ENCODE results near the gene AMBRA1. TPM values are rescaled to one million over a fixed set of nuclear protein-coding genes. Genes with fewer than 3 reads are reported as not detected.

AMBRA1 gene
- total and polyA plus RNA-seq, 2 donors (not counting 3 experiments of a cell fraction or from before 2014, with no cell fraction given) = 18.4 to 32.4 TPM

DNA sequence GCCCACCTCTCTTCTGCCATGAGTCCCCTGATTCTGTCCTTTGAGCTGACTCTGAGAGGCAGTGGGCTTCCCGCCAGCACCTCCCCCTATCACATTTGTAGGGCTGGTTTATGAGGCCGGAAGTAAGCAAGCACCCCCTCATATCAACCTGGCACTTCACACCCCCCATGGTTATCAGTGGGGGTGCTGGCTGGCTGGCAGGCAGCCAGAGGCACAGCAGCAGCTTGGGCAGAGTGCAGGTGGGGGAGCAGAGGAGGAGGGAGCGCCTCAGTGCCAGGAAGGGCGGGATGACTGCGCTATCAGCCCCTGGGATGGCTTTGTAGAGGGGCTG lies 179.4 kb downstream of the AMBRA1 start:
- dilution Hi-C loops (cut with MboI; ENCODE audit: extremely low pct_ligation_motif_present, low sequenced_read_pairs) = no loop called here
- no peaks in the 10 kb centered on the region for H3K27me3 ChIP-seq (ENCODE audit: control insufficient read depth in 2 of 2, insufficient read depth in 2 of 2, low read length in 2 of 2)
- H3K4me1 ChIP-seq (ENCODE audit: control insufficient read depth, extremely low read depth, insufficient read depth, low read length) = no peaks in the 10 kb centered on the region
- intact Hi-C loops (cut with micrococcal nuclease) = no loop called here
- TF ChIP-seq EZH2 (IDR thresholded peaks at IDR 0.05; ENCODE audit: borderline replicate concordance, low read depth, low read length, severe bottlenecking) = no peak
- TF ChIP-seq POLR2A (IDR thresholded peaks at IDR 0.05; ENCODE audit: low read depth, low read length) = no peak
- TF ChIP-seq, protein P1, sequence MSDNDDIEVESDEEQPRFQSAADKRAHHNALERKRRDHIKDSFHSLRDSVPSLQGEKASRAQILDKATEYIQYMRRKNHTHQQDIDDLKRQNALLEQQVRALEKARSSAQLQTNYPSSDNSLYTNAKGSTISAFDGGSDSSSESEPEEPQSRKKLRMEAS (IDR thresholded peaks at IDR 0.05; ENCODE audit: insufficient read depth, insufficient read length) = no peak
- TF ChIP-seq FOS (IDR thresholded peaks at IDR 0.05; ENCODE audit: borderline replicate concordance, insufficient read depth, low read length) = no peak
- TF ChIP-seq POLR2AphosphoS5 (IDR thresholded peaks at IDR 0.05; ENCODE audit: insufficient read depth, low read depth, low read length) = no peak
- no peak for TF ChIP-seq MYC (IDR thresholded peaks at IDR 0.05; ENCODE audit: low read depth, low read length)
- no peak for TF ChIP-seq JUN (IDR thresholded peaks at IDR 0.05; ENCODE audit: borderline replicate concordance, insufficient read depth, insufficient read length, low read depth)
- TF ChIP-seq, protein P2, sequence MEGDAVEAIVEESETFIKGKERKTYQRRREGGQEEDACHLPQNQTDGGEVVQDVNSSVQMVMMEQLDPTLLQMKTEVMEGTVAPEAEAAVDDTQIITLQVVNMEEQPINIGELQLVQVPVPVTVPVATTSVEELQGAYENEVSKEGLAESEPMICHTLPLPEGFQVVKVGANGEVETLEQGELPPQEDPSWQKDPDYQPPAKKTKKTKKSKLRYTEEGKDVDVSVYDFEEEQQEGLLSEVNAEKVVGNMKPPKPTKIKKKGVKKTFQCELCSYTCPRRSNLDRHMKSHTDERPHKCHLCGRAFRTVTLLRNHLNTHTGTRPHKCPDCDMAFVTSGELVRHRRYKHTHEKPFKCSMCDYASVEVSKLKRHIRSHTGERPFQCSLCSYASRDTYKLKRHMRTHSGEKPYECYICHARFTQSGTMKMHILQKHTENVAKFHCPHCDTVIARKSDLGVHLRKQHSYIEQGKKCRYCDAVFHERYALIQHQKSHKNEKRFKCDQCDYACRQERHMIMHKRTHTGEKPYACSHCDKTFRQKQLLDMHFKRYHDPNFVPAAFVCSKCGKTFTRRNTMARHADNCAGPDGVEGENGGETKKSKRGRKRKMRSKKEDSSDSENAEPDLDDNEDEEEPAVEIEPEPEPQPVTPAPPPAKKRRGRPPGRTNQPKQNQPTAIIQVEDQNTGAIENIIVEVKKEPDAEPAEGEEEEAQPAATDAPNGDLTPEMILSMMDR (IDR thresholded peaks at IDR 0.05; ENCODE audit: extremely low read depth in 1 of 2, insufficient read depth in 1 of 2, low read depth in 1 of 2, low read length in 2 of 2) = no peak
- no peak for TF ChIP-seq GATA2 (IDR thresholded peaks at IDR 0.05; ENCODE audit: insufficient read depth, insufficient read length, low read depth, low read length)
- H2AFZ ChIP-seq (ENCODE audit: low read depth, low read length) = no peak overlapping the region
- FAIRE-seq (no peak), DNase-seq (ENCODE audit: low read depth, low spot score) (no peak)
- no peak overlapping the region for H3K27ac ChIP-seq (ENCODE audit: insufficient read depth, low read depth, low read length)
- H3K79me2 ChIP-seq (ENCODE audit: control insufficient read depth, insufficient read depth, low read length) = no peaks in the 10 kb centered on the region
- ChIA-PET POLR2A (no interaction called here), CTCF (interaction anchor here (1.8 kb wide), 1 partner anchor 115 kb away, joined by 6 read pairs; no protein-coding TSS in a partner anchor)
- peaks cover 0 to 17% of the 10 kb centered on the region in 2 experiments for H3K36me3 ChIP-seq (ENCODE audit: control insufficient read depth in 2 of 2, extremely low read depth in 1 of 2, insufficient read depth in 2 of 2, low read length in 2 of 2)
- BruUV-seq (replicated peaks) = no TSS peak
- no peak overlapping the region for H3K4me2 ChIP-seq (ENCODE audit: insufficient read depth, low read length)
- no peaks in the 10 kb centered on the region for H4K20me1 ChIP-seq (replicated peaks; ENCODE audit: control insufficient read depth, extremely low read depth, insufficient read depth, low read length)
- no peaks in the 10 kb centered on the region for H3K9me3 ChIP-seq (replicated peaks; ENCODE audit: control insufficient read depth, insufficient read depth, low read length)
- no peak overlapping the region for H3K4me3 ChIP-seq (replicated peaks in 1 of 3; ENCODE audit: insufficient read depth in 1 of 3, low read depth in 1 of 3, low read length in 3 of 3)
- no peaks in the 10 kb centered on the region for H3K9me1 ChIP-seq (replicated peaks; ENCODE audit: control insufficient read depth, extremely low read depth, insufficient read depth, low read length)
- no peak overlapping the region for H3K9ac ChIP-seq (replicated peaks; ENCODE audit: extremely low read depth, insufficient read depth, low read length)
